IMR-90 (cell line): ENCODE measurements around the gene NCOA7. TPM values are rescaled to one million over a fixed set of nuclear protein-coding genes. Genes with fewer than 3 reads are reported as not detected.

Experiments used
- ATAC-seq: fragments of 200-7000 bp; cut with Tn5 transposase; 2 replicates; pipeline ENCODE4 v1.9.1; 2020; ENCODE audit warnings: low read depth, mild to moderate bottlenecking, moderate library complexity
- BruUV-seq: library from RNA; stranded (reverse); fragments of 400-500 nt; replicated peaks from 2 replicates; lab custom pipeline; 2021; lab: Mats Ljungman, UMichigan
- CTCF ChIA-PET: fragments of 300-600 bp; formaldehyde crosslinking; extraction: SDS; loops from one replicate; lab custom pipeline; 2021; ENCODE audit warnings: antibody characterized with exemption; lab: Yijun Ruan, JAX
- POLR2A ChIA-PET: fragments of 300-600 bp; sonication (Branson Sonifier 250); formaldehyde crosslinking; loops from one replicate; lab custom pipeline; 2022; ENCODE audit warnings: antibody characterized with exemption; ENCODE audit not compliant: unreplicated experiment; lab: Charles Lee
- DNase-seq: peaks from one replicate; pipeline ENCODE4 v3.0.0; 2013
- H2AFZ ChIP-seq: replicated peaks from 2 replicates; pipeline ENCODE3; 2013; ENCODE audit warnings: low read length, mild to moderate bottlenecking; ENCODE audit not compliant: poor library complexity
- H2AK5ac ChIP-seq: 2 replicates; pipeline ENCODE4 v1.6.1; 2013; ENCODE audit warnings: low read depth, low read length, inconsistent platforms
- H2AK9ac ChIP-seq: replicated peaks from 2 replicates; pipeline ENCODE3; 2013; ENCODE audit warnings: mild to moderate bottlenecking, low read depth, low read length, moderate library complexity; ENCODE audit not compliant: poor library complexity
- H2BK120ac ChIP-seq: 2 replicates; pipeline ENCODE4 v1.6.1; 2013; ENCODE audit warnings: low read depth, low read length, inconsistent platforms
- H2BK15ac ChIP-seq: 3 replicates; pipeline ENCODE4 v1.6.1; 2013; ENCODE audit warnings: low read depth, low read length, inconsistent platforms
- H2BK20ac ChIP-seq: 2 replicates; pipeline ENCODE4 v1.6.1; 2013; ENCODE audit warnings: low read depth, mild to moderate bottlenecking, inconsistent platforms, low read length, moderate library complexity
- H2BK5ac ChIP-seq: 2 replicates; pipeline ENCODE4 v1.6.1; 2013; ENCODE audit warnings: mild to moderate bottlenecking, low read depth, low read length, inconsistent platforms; ENCODE audit not compliant: poor library complexity, severe bottlenecking
- H3K14ac ChIP-seq: replicated peaks from 2 replicates; pipeline ENCODE4 v1.6.1; 2013; ENCODE audit warnings: low read depth, low read length, inconsistent platforms
- H3K18ac ChIP-seq: 2 replicates; pipeline ENCODE4 v1.6.1; 2013; ENCODE audit warnings: low read depth, low read length, control low read depth
- H3K23ac ChIP-seq: 2 replicates; pipeline ENCODE4 v1.6.1; 2013; ENCODE audit warnings: low read depth, low read length, inconsistent platforms
- H3K27ac ChIP-seq: 2 replicates; pipeline ENCODE4 v1.5.1; 2013; ENCODE audit warnings: mild to moderate bottlenecking, control low read depth, low read length; ENCODE audit not compliant: insufficient read depth
- H3K27me3 ChIP-seq: 2 replicates; pipeline ENCODE4 v1.6.1; 2013; ENCODE audit warnings: low read length; ENCODE audit not compliant: control insufficient read depth, insufficient read depth
- H3K36me3 ChIP-seq: 2 replicates; pipeline ENCODE4 v1.6.1; 2013; ENCODE audit warnings: low read length, mixed read lengths; ENCODE audit not compliant: control insufficient read depth, insufficient read depth
- H3K4ac ChIP-seq: 2 replicates; pipeline ENCODE4 v1.6.1; 2013; ENCODE audit warnings: low read depth, low read length, inconsistent platforms
- H3K4me1 ChIP-seq: 2 replicates; pipeline ENCODE4 v1.6.1; 2013; ENCODE audit warnings: low read length, mixed read lengths; ENCODE audit not compliant: control insufficient read depth, insufficient read depth
- H3K4me2 ChIP-seq: 2 replicates; pipeline ENCODE4 v1.6.1; 2013; ENCODE audit warnings: low read depth, mild to moderate bottlenecking, control low read depth, low read length, moderate library complexity
- H3K4me3 ChIP-seq: 2 replicates; pipeline ENCODE4 v1.5.1; 2013; ENCODE audit warnings: low read depth, mild to moderate bottlenecking, control low read depth, low read length, moderate library complexity; ENCODE audit not compliant: insufficient read depth
- H3K56ac ChIP-seq: 2 replicates; pipeline ENCODE4 v1.6.1; 2013; ENCODE audit warnings: low read length, inconsistent platforms; ENCODE audit not compliant: insufficient read depth; ENCODE audit errors: extremely low read depth
- H3K79me1 ChIP-seq, 2 experiments: 2 replicates each; pipeline ENCODE4 v1.6.1; 2013; ENCODE audit warnings: low read length in 2 of 2, inconsistent platforms in 1 of 2, low read depth in 1 of 2
- H3K9ac ChIP-seq: 2 replicates; pipeline ENCODE4 v1.6.1; 2013; ENCODE audit warnings: low read depth, low read length, control low read depth
- H3K9me1 ChIP-seq: 2 replicates; pipeline ENCODE4 v1.6.1; 2013; ENCODE audit warnings: low read length, inconsistent platforms; ENCODE audit not compliant: insufficient read depth
- H3K9me3 ChIP-seq: 2 replicates; pipeline ENCODE4 v1.6.1; 2013; ENCODE audit warnings: low read length; ENCODE audit not compliant: control insufficient read depth, insufficient read depth
- H4K20me1 ChIP-seq: 2 replicates; pipeline ENCODE4 v1.6.1; 2013; ENCODE audit warnings: low read length, inconsistent platforms; ENCODE audit not compliant: insufficient read depth
- H4K5ac ChIP-seq: 2 replicates; pipeline ENCODE4 v1.6.1; 2013; ENCODE audit warnings: mild to moderate bottlenecking, low read depth, low read length, control low read depth
- H4K8ac ChIP-seq, 2 experiments: 2 replicates each; pipeline ENCODE4 v1.6.1; 2013; ENCODE audit warnings: low read depth in 2 of 2, low read length in 2 of 2, control low read depth in 1 of 2, inconsistent platforms in 1 of 2
- H4K91ac ChIP-seq: 2 replicates; pipeline ENCODE4 v1.6.1; 2013; ENCODE audit warnings: low read depth, low read length, inconsistent platforms; ENCODE audit not compliant: insufficient read depth
- CHD1 ChIP-seq: IDR thresholded peaks from 2 replicates; pipeline ENCODE4 v1.6.1; 2012; ENCODE audit warnings: low read depth, low read length, improper control_type of control experiment
- CTCF ChIP-seq: conservative IDR thresholded peaks from 2 replicates; pipeline ENCODE4 v1.5.1; 2012; ENCODE audit warnings: mild to moderate bottlenecking, low read depth, low read length, improper control_type of control experiment
- MAZ ChIP-seq: IDR thresholded peaks from 2 replicates; pipeline ENCODE4 v1.6.1; 2012; ENCODE audit warnings: low read depth, mild to moderate bottlenecking, low read length, improper control_type of control experiment, moderate library complexity, borderline replicate concordance
- MXI1 ChIP-seq: IDR thresholded peaks from 2 replicates; pipeline ENCODE4 v1.6.1; 2012; ENCODE audit warnings: low read depth, mild to moderate bottlenecking, low read length, moderate library complexity, borderline replicate concordance
- POLR2A ChIP-seq: IDR thresholded peaks from 2 replicates; pipeline ENCODE4 v1.6.1; 2012; ENCODE audit warnings: mild to moderate bottlenecking, low read depth, low read length
- RAD21 ChIP-seq: IDR thresholded peaks from 2 replicates; pipeline ENCODE4 v1.6.1; 2012; ENCODE audit warnings: low read length, improper control_type of control experiment
- WGBS, 2 experiments: methylation state at CpG; one replicate each; pipeline versions ENCODE4 v1.1.5 to v1.1.7; 2013; ENCODE audit warnings: missing lambda C conversion rate in 2 of 2; ENCODE audit not compliant: insufficient read length in 1 of 2; ENCODE audit errors: extremely low coverage in 2 of 2; 5-methylcytosine and 5-hydroxymethylcytosine counted together
- dilution Hi-C: fragments of 300-500 bp; cut with HindIII; formaldehyde crosslinking; loops from one replicate; pipeline ENCODE4 v1.14.3; 2018; ENCODE audit warnings: low sequenced_read_pairs; ENCODE audit not compliant: unreplicated experiment
- in situ Hi-C: fragments of 300-500 bp; cut with MboI; formaldehyde crosslinking; loops from 3 replicates; pipeline ENCODE4 v1.14.3; 2019; ENCODE audit warnings: low sequenced_read_pairs, inconsistent platforms, mixed read lengths
- intact Hi-C: fragments of 100-400 bp; cut with micrococcal nuclease; formaldehyde crosslinking; loops from 2 replicates; pipeline ENCODE4 v1.10.0; 2022
- polyA plus RNA-seq, 3 experiments: library from polyadenylated mRNA; depleted of rRNA; stranded (reverse); fragments of >200 nt; gene quantifications; 2 replicates each; pipeline ENCODE4 v1.2.3, GENCODE V29; 2012; ENCODE audit warnings: low replicate concordance in 1 of 3
- total RNA-seq: library from RNA; depleted of rRNA; stranded (reverse); fragments of >200 nt; gene quantifications from 2 replicates; pipeline ENCODE4 v1.2.3, GENCODE V29; 2012

NCOA7 gene
- total and polyA plus RNA-seq, 2 of the 4 experiments (the other 2 are of a cell fraction) = 12.6 to 12.9 TPM

- no peak overlapping the region for H3K18ac ChIP-seq
- no peak overlapping the region for H2BK15ac ChIP-seq
- H3K27me3 ChIP-seq = peaks cover 32% of the 10 kb centered on the region
- no peak overlapping the region for H4K5ac ChIP-seq
- dilution Hi-C loops = no loop called here
- no peak overlapping the region for H4K91ac ChIP-seq
- CTCF ChIA-PET = no interaction called here
- H3K14ac ChIP-seq = no peak overlapping the region
- H2AK5ac ChIP-seq = no peak overlapping the region
- no peaks in the 10 kb centered on the region for H3K9me3 ChIP-seq
- WGBS, 2 experiments = 90% methylated on average over 15 of the region's 42 CpGs; no CpG with 5 or more reads in 1 of the 2 experiments
- no peaks in the 10 kb centered on the region for H4K20me1 ChIP-seq
- no peaks in the 10 kb centered on the region for H3K4me1 ChIP-seq
- H3K36me3 ChIP-seq = no peaks in the 10 kb centered on the region
- no peak overlapping the region for H3K4me3 ChIP-seq
- no peak overlapping the region for H3K4ac ChIP-seq
- no peak overlapping the region for H2AK9ac ChIP-seq
- BruUV-seq = no TSS peak
- H2BK120ac ChIP-seq = no peak overlapping the region
- in situ Hi-C loops = loop anchor here (25.0 kb wide), 1 partner anchor 597 kb away; the partner anchor contains the start of gene TPD52L1
- intact Hi-C loops = no loop called here
- H2BK5ac ChIP-seq = no peak overlapping the region
- no peak for DNase-seq
- H3K4me2 ChIP-seq = no peak overlapping the region
- POLR2A ChIA-PET = no interaction called here
- H2BK20ac ChIP-seq = no peak overlapping the region
- no peaks in the 10 kb centered on the region for H3K79me1 ChIP-seq
- no peak overlapping the region for H3K27ac ChIP-seq
- ATAC-seq = no peak
- no peak overlapping the region for H2AFZ ChIP-seq
- TF ChIP-seq MXI1 (no peak), RAD21 (no peak), POLR2A (no peak), MAZ (no peak), CHD1 (no peak), CTCF (no peak)
- H3K9me1 ChIP-seq = no peaks in the 10 kb centered on the region
- no peak overlapping the region for H3K23ac ChIP-seq
- H3K56ac ChIP-seq = no peak overlapping the region
- no peak overlapping the region for H4K8ac ChIP-seq
- H3K9ac ChIP-seq = no peak overlapping the region
Measured at GRCh38 chr6:125759184-125759902, 31.4 kb upstream of the NCOA7 start.
